CD14-positive monocyte (primary cell): ENCODE data around the gene COL17A1. TPM values are rescaled to one million over a fixed set of nuclear protein-coding genes. Genes with fewer than 3 reads are reported as not detected.

Experiments
- DNase-seq, 3 donors: peaks; one replicate each; pipeline ENCODE4 v3.0.0-alpha.2; 2011 to 2022
- H2AFZ ChIP-seq: 2 replicates; pipeline ENCODE4 v1.6.0; 2012; ENCODE audit warnings: mild to moderate bottlenecking, low read depth, low read length, inconsistent platforms; ENCODE audit not compliant: insufficient read depth, poor library complexity, severe bottlenecking
- H3K27ac ChIP-seq, 2 donors: 1 replicate in 1 of 2; 2 replicates in 1 of 2; pipeline ENCODE4 v1.5.1; 2012 to 2013; ENCODE audit warnings: low read length in 2 of 2, control low read depth in 1 of 2, inconsistent platforms in 1 of 2, low read depth in 1 of 2, mild to moderate bottlenecking in 1 of 2
- H3K27me3 ChIP-seq, 2 donors: one replicate each; pipeline versions ENCODE4 v1.6.0 to v1.6.1; 2011 to 2013; ENCODE audit warnings: low read length in 2 of 2; ENCODE audit not compliant: control insufficient read depth in 2 of 2, insufficient read depth in 2 of 2
- H3K36me3 ChIP-seq, 2 donors: replicated peaks in 1 of 2; 1 replicate in 1 of 2; 2 replicates in 1 of 2; pipeline versions ENCODE4 v1.5.1 to v1.6.1; 2012 to 2013; ENCODE audit warnings: low read length in 2 of 2, control low read depth in 1 of 2, inconsistent platforms in 1 of 2, mild to moderate bottlenecking in 1 of 2; ENCODE audit not compliant: insufficient read depth in 2 of 2, control insufficient read depth in 1 of 2
- H3K4me1 ChIP-seq, 2 donors: 1 replicate in 1 of 2; 2 replicates in 1 of 2; pipeline versions ENCODE4 v1.5.1 to v1.6.1; 2012 to 2013; ENCODE audit warnings: low read length in 2 of 2, control low read depth in 1 of 2, inconsistent platforms in 1 of 2, mild to moderate bottlenecking in 1 of 2, moderate library complexity in 1 of 2; ENCODE audit not compliant: insufficient read depth in 2 of 2, control insufficient read depth in 1 of 2
- H3K4me2 ChIP-seq: replicated peaks from 2 replicates; pipeline ENCODE3; 2012; ENCODE audit warnings: low read length, moderate library complexity, mild to moderate bottlenecking; ENCODE audit not compliant: poor library complexity, severe bottlenecking; ENCODE audit errors: extremely low read depth
- H3K4me3 ChIP-seq, 3 experiments: fragments of 200-600 bp in 1 of 3; sonication (generic) in 1 of 3; replicated peaks in 1 of 3; 1 replicate in 2 of 3; 2 replicates in 1 of 3; pipeline ENCODE4 v1.5.1; 2011 to 2013; ENCODE audit warnings: low read length in 3 of 3, mild to moderate bottlenecking in 3 of 3, control low read depth in 2 of 3, low read depth in 2 of 3, inconsistent platforms in 1 of 3, moderate library complexity in 1 of 3
- H3K79me2 ChIP-seq: 2 replicates; pipeline ENCODE4 v1.6.0; 2012; ENCODE audit warnings: mild to moderate bottlenecking, control low read depth, inconsistent platforms, low read length, moderate library complexity; ENCODE audit not compliant: insufficient read depth
- H3K9ac ChIP-seq: 2 replicates; pipeline ENCODE4 v1.6.0; 2017; ENCODE audit warnings: low read length, mild to moderate bottlenecking; ENCODE audit not compliant: insufficient read depth, poor library complexity, severe bottlenecking
- H3K9me3 ChIP-seq, 2 donors: replicated peaks in 1 of 2; 1 replicate in 1 of 2; 2 replicates in 1 of 2; pipeline versions ENCODE4 v1.5.1 to v1.6.1; 2012 to 2013; ENCODE audit warnings: low read length in 2 of 2, control low read depth in 1 of 2; ENCODE audit not compliant: control insufficient read depth in 1 of 2, insufficient read depth in 1 of 2
- H4K20me1 ChIP-seq: 2 replicates; pipeline ENCODE4 v1.6.0; 2012; ENCODE audit warnings: mild to moderate bottlenecking, low read length, control low read depth, moderate library complexity; ENCODE audit not compliant: insufficient read depth
- H3K27ac Mint-ChIP-seq, 7 donors: one replicate each; pipeline ENCODE4 v1.8.0; 2020; ENCODE audit warnings: mild to moderate bottlenecking in 7 of 7, mixed read lengths in 7 of 7, moderate library complexity in 6 of 7, inconsistent platforms in 2 of 7
- H3K27me3 Mint-ChIP-seq, 3 donors: one replicate each; pipeline ENCODE4 v1.8.0; 2021 to 2022; ENCODE audit warnings: low read depth in 3 of 3, mild to moderate bottlenecking in 3 of 3, mixed read lengths in 3 of 3, moderate library complexity in 3 of 3, inconsistent platforms in 1 of 3
- H3K36me3 Mint-ChIP-seq, 2 donors: one replicate each; pipeline ENCODE4 v1.8.0; 2020; ENCODE audit warnings: mixed read lengths in 2 of 2, inconsistent platforms in 1 of 2, mild to moderate bottlenecking in 1 of 2
- H3K4me1 Mint-ChIP-seq: one replicate; pipeline ENCODE4 v1.8.0; 2020; ENCODE audit warnings: mild to moderate bottlenecking, mixed read lengths
- H3K4me3 Mint-ChIP-seq, 2 donors: one replicate each; pipeline ENCODE4 v1.8.0; 2020; ENCODE audit warnings: mild to moderate bottlenecking in 2 of 2, mixed read lengths in 2 of 2, moderate library complexity in 1 of 2
- H3K9me3 Mint-ChIP-seq, 7 donors: one replicate each; pipeline ENCODE4 v1.8.0; 2020 to 2022; ENCODE audit warnings: mixed read lengths in 7 of 7, mild to moderate bottlenecking in 6 of 7, moderate library complexity in 6 of 7, inconsistent platforms in 2 of 7
- WGBS: methylation state at CpG from one replicate; pipeline ENCODE4 v1.1.5; 2013; ENCODE audit warnings: missing lambda C conversion rate; ENCODE audit not compliant: insufficient coverage; 5-methylcytosine and 5-hydroxymethylcytosine counted together
- intact Hi-C, 2 donors: fragments of 100-400 bp; cut with micrococcal nuclease; formaldehyde crosslinking; loops; one replicate each; pipeline versions ENCODE4 v1.15.0 to v1.15.1; 2023
- polyA plus RNA-seq, 3 donors: library from polyadenylated mRNA; depleted of rRNA in 1 of 3; unstranded in 2 of 3; stranded (reverse) in 1 of 3; fragments of 300-500 nt in 2 of 3; fragments of >200 nt in 1 of 3; fragmentation: Illumina TruSeq in 2 of 3; gene quantifications; 1 replicate in 2 of 3; 2 replicates in 1 of 3; pipeline ENCODE4 v1.2.3, GENCODE V29; 2012 to 2021
- TF ChIP-seq, protein P1 (sequence below): fragments of 200-600 bp; IDR thresholded peaks from one replicate; pipeline ENCODE4 v1.8.0; 2022; ENCODE audit warnings: antibody characterized with exemption, mild to moderate bottlenecking

The COL17A1 gene
- polyA plus RNA-seq, 3 donors = not detected

DNA sequence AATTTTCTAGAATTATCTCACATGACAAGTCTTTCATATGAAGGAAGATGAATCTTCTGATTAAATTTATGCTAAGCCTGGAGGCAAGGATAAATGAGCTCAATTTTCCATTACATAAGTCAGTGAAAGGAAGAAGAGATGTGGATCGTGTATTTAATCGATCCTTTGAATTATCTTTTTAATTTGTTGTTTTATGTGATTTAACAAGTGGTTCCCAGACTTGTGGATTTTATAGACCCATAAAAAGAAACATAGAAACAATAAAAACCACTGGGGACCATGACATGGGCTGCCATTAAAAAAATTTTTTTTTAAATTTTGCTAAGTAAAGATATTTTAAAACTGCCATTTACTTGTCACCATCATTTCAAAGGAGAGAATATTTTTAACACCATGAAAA lies 73.8 kb downstream of the COL17A1 start:
- Histone ChIP-seq H3K9ac (no peak overlapping the region), H2AFZ (no peak overlapping the region), H3K27me3 (no peaks in the 10 kb centered on the region), H3K79me2 (no peaks in the 10 kb centered on the region), H3K4me1 (no peaks in the 10 kb centered on the region), H3K36me3 (peaks cover 42 to 72% of the 10 kb centered on the region in 2 donors), H3K4me3 (no peak overlapping the region), H3K27ac (no peak overlapping the region), H4K20me1 (no peaks in the 10 kb centered on the region), H3K4me2 (no peak overlapping the region), H3K9me3 (no peaks in the 10 kb centered on the region)
- no peaks in the 10 kb centered on the region for H3K4me1 Mint-ChIP-seq
- TF ChIP-seq, protein P1, sequence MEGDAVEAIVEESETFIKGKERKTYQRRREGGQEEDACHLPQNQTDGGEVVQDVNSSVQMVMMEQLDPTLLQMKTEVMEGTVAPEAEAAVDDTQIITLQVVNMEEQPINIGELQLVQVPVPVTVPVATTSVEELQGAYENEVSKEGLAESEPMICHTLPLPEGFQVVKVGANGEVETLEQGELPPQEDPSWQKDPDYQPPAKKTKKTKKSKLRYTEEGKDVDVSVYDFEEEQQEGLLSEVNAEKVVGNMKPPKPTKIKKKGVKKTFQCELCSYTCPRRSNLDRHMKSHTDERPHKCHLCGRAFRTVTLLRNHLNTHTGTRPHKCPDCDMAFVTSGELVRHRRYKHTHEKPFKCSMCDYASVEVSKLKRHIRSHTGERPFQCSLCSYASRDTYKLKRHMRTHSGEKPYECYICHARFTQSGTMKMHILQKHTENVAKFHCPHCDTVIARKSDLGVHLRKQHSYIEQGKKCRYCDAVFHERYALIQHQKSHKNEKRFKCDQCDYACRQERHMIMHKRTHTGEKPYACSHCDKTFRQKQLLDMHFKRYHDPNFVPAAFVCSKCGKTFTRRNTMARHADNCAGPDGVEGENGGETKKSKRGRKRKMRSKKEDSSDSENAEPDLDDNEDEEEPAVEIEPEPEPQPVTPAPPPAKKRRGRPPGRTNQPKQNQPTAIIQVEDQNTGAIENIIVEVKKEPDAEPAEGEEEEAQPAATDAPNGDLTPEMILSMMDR = no peak
- no peak for DNase-seq
- no peak overlapping the region for H3K4me3 Mint-ChIP-seq
- H3K36me3 Mint-ChIP-seq = peaks cover 31 to 41% of the 10 kb centered on the region in 2 donors
- no peaks in the 10 kb centered on the region for H3K9me3 Mint-ChIP-seq
- no peaks in the 10 kb centered on the region for H3K27me3 Mint-ChIP-seq
- intact Hi-C loops = no loop called here
- H3K27ac Mint-ChIP-seq = no peak overlapping the region
- no CpG with 5 or more reads among the region's 2 CpGs for WGBS

GRCh38 chr10:104005172-104005863 lies 80.4 kb downstream of the COL17A1 start:
- WGBS = 100% methylated on average over 3 of the region's 8 CpGs
- peaks cover 6% of the 10 kb centered on the region for H3K4me1 Mint-ChIP-seq
- no peak overlapping the region for H3K9ac ChIP-seq
- H3K36me3 ChIP-seq = peaks cover 64 to 86% of the 10 kb centered on the region in 2 donors
- no peaks in the 10 kb centered on the region for H4K20me1 ChIP-seq
- no peak overlapping the region for H2AFZ ChIP-seq
- intact Hi-C loops = no loop called here
- no peak overlapping the region for H3K4me2 ChIP-seq
- DNase-seq = no peak
- no peaks in the 10 kb centered on the region for H3K27me3 ChIP-seq
- TF ChIP-seq, protein P1 = no peak
- no peak overlapping the region for H3K4me3 ChIP-seq
- no peaks in the 10 kb centered on the region for H3K4me1 ChIP-seq
- no peak overlapping the region for H3K4me3 Mint-ChIP-seq
- H3K9me3 ChIP-seq = no peaks in the 10 kb centered on the region
- H3K9me3 Mint-ChIP-seq = peaks cover 0 to 3% (median 0%) of the 10 kb centered on the region in 7 donors
- H3K27ac Mint-ChIP-seq = no peak overlapping the region
- H3K36me3 Mint-ChIP-seq = peaks cover 60 to 67% of the 10 kb centered on the region in 2 donors
- H3K79me2 ChIP-seq = no peaks in the 10 kb centered on the region
- no peaks in the 10 kb centered on the region for H3K27me3 Mint-ChIP-seq
- no peak overlapping the region for H3K27ac ChIP-seq
